NCI-H748 (cell line): ENCODE data around the gene ZAP70.

ENCODE experiments used
- DNase-seq: peaks from one replicate; lab custom pipeline; 2025; ENCODE audit not compliant: unreplicated experiment; lab: John Stamatoyannopoulos, UW

The ZAP70 gene

GRCh38 chr2:97775074-97775473 is 61.7 kb downstream of the ZAP70 start:
- DNase-seq: no peak

- DNase-seq: no peak
Observed at GRCh38 chr2:97779141-97779540, 65.8 kb downstream of the ZAP70 start.

GRCh38 chr2:97781981-97782380 is 68.6 kb downstream of the ZAP70 start:
- DNase-seq: peak; percentile 77

- DNase-seq: no peak
Observed at GRCh38 chr2:97784953-97785352, 71.6 kb downstream of the ZAP70 start.

- DNase-seq: no peak
Observed at GRCh38 chr2:97785818-97786217, 72.4 kb downstream of the ZAP70 start.

- no peak for DNase-seq
Observed at GRCh38 chr2:97788986-97789644, 75.7 kb downstream of the ZAP70 start.
